Peyer's patch (tissue), 4 donors: ENCODE measurements around the gene ANKRD40CL.

Source experiments
- CTCF ChIP-seq, 6 experiments: fragments of 450-650 bp in 4 of 6; fragments of 200-600 bp in 2 of 6; sonication (generic) in 1 of 6; IDR thresholded peaks; one replicate each; pipeline ENCODE4 v1.5.1; 2017 to 2019; ENCODE audit warnings: antibody characterized with exemption in 6 of 6, mild to moderate bottlenecking in 3 of 6, moderate library complexity in 1 of 6
- POLR2A ChIP-seq, 2 donors: fragments of 450-650 bp; IDR thresholded peaks; one replicate each; pipeline ENCODE4 v1.5.1; 2017; ENCODE audit warnings: antibody characterized with exemption in 2 of 2, mild to moderate bottlenecking in 2 of 2, moderate library complexity in 2 of 2

DNA sequence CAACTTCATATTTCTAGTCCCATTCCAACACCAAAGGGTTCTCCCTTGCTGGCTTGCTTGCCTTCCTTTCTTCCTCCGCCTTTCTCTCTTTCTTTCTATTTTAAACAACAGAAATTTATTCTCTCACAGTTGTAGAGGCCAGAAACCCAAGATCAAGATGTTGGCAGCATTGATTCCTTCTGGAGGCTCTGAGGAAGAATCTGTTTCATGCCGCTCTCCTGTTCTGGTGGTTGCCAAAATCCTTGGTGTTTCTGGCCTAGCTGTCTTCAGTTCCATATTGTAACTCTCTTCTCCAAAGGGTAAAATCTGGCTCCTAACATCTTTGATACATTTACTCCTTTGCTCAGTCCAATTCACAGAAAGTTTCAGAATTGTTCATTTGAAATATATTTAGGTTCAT lies 3.0 kb upstream of the ANKRD40CL start:
- TF ChIP-seq CTCF (IDR thresholded peaks at IDR 0.05) (no peak), POLR2A (IDR thresholded peaks at IDR 0.05) (no peak)
